IMR-90 (cell line): ENCODE data around the gene HOXB7.

ENCODE experiments used
- FOS ChIP-seq: fragments of 150-350 bp; IDR thresholded peaks from 2 replicates; pipeline ENCODE4 v1.6.1; 2016; ENCODE audit warnings: low read depth, low read length
- MXI1 ChIP-seq: IDR thresholded peaks from 2 replicates; pipeline ENCODE4 v1.6.1; 2012; ENCODE audit warnings: low read depth, mild to moderate bottlenecking, low read length, moderate library complexity, borderline replicate concordance
- NFE2L2 ChIP-seq: fragments of 150-350 bp; IDR thresholded peaks from 2 replicates; pipeline ENCODE4 v1.6.1; 2016; ENCODE audit warnings: low read depth, mild to moderate bottlenecking, low read length
- POLR2A ChIP-seq: IDR thresholded peaks from 2 replicates; pipeline ENCODE4 v1.6.1; 2012; ENCODE audit warnings: mild to moderate bottlenecking, low read depth, low read length
- RAD21 ChIP-seq: IDR thresholded peaks from 2 replicates; pipeline ENCODE4 v1.6.1; 2012; ENCODE audit warnings: low read length, improper control_type of control experiment
- RFX5 ChIP-seq: IDR thresholded peaks from 2 replicates; pipeline ENCODE4 v1.8.0; 2012; ENCODE audit warnings: low read depth, mild to moderate bottlenecking, low read length, moderate library complexity
- USF2 ChIP-seq: fragments of 150-350 bp; IDR thresholded peaks from 2 replicates; pipeline ENCODE4 v1.6.1; 2017; ENCODE audit warnings: mild to moderate bottlenecking, antibody characterized with exemption, low read length, low read depth
- TF ChIP-seq, protein P1 (sequence below): conservative IDR thresholded peaks from 2 replicates; pipeline ENCODE4 v1.5.1; 2012; ENCODE audit warnings: mild to moderate bottlenecking, low read depth, low read length, improper control_type of control experiment

DNA sequence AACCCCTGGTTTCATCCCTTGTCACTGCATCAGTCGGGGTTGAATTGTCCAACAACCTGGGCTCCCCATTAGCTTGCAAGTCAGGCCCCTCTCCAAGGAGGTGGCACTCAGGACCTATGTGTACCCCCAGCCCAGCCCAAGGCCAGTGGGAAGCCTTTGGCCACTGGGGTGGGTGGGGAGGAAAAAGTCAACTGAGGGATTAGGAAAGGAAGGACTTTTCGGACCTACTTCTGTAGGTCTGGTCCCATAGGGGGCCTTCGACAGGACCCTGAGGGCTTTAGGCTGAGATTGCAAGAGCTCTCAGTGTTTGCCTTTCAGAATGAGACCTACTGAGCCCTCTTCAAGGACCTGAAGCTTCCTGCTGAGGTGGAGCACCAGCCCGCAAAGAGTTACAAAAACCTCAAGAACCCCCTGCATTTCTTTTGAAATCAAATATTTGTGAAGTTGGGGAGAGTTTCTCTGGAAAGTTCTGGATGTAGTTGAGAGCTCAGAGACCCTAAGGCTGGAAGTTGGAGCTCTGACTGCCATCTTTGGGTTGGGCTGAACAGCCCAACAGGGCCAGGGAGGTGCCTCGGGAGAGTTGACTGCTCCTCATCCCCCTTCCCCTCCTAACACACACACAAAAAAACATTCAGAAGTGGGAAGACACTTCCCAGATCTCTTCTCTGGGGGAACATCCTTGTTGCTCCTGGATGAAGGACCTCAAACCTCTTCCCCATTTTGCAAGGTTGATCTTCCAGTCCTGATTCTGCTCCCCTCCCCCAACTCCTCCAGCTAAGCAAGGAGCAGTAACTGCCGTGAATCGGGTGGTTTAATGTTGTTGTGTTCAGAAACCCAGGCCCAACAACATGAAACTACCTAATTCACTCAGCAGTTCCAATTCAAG, 21.1 kb upstream of the HOXB7 start:
- TF ChIP-seq, protein P1, sequence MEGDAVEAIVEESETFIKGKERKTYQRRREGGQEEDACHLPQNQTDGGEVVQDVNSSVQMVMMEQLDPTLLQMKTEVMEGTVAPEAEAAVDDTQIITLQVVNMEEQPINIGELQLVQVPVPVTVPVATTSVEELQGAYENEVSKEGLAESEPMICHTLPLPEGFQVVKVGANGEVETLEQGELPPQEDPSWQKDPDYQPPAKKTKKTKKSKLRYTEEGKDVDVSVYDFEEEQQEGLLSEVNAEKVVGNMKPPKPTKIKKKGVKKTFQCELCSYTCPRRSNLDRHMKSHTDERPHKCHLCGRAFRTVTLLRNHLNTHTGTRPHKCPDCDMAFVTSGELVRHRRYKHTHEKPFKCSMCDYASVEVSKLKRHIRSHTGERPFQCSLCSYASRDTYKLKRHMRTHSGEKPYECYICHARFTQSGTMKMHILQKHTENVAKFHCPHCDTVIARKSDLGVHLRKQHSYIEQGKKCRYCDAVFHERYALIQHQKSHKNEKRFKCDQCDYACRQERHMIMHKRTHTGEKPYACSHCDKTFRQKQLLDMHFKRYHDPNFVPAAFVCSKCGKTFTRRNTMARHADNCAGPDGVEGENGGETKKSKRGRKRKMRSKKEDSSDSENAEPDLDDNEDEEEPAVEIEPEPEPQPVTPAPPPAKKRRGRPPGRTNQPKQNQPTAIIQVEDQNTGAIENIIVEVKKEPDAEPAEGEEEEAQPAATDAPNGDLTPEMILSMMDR, result no peak
- TF ChIP-seq RFX5 (no peak), MXI1 (no peak), RAD21 (no peak), USF2 (no peak), POLR2A (no peak), NFE2L2 (no peak), FOS (no peak)
